ENCODE measurements around the gene RTN4.

DNA sequence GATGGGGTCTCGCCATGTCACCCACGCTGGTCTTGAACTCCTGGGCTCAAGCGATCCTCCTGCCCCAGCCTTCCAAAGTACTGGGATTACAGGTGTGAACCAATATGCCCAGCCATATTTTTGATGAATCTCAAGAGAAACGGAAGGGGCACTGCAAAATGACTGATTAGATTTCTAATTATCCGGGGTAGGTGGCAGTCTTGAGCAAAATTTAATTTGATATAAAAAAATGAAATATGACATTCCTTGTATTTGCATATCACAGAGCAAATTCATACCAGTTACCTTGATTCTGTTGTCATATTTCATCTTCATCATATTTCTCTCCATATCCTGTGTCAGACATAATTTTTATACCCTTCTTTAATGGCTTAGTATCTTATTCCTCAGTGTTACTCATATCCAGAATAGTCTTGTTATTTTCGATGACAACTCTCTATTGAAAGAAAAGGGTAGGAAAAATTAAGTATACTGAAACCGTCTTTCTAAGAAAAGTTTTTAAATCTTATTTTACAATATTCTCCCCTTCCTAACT lies 30.0 kb upstream of the RTN4 start:
- no peak for TF ChIP-seq CTCF (conservative IDR thresholded peaks at IDR 0.05)
- no peak for TF ChIP-seq EZH2 (IDR thresholded peaks at IDR 0.05; ENCODE audit: low read depth)

Measured in PC-9 (cell line).